AG04449 (cell line): Measurements from ENCODE around the gene TP53AIP1.

Experiments
- CTCF ChIA-PET: fragments of 350-600 bp; formaldehyde crosslinking; extraction: SDS; loops from one replicate; lab custom pipeline; 2021; ENCODE audit warnings: antibody characterized with exemption; lab: Yijun Ruan, JAX
- POLR2A ChIA-PET: fragments of 400-600, 350-600 bp; formaldehyde crosslinking; extraction: SDS; loops from one replicate; lab custom pipeline; 2020; ENCODE audit warnings: antibody characterized with exemption, inconsistent platforms; lab: Yijun Ruan, JAX
- DNase-seq: peaks from one replicate; pipeline ENCODE4 v3.0.0-alpha.2; 2010; ENCODE audit warnings: low read depth, low spot score
- H3K4me3 ChIP-seq: 2 replicates; pipeline ENCODE4 v1.5.1; 2011; ENCODE audit warnings: low read depth, mild to moderate bottlenecking, control low read depth, low read length
- CTCF ChIP-seq: IDR thresholded peaks from one replicate; pipeline ENCODE4 v1.5.1; 2011; ENCODE audit warnings: mild to moderate bottlenecking, moderate library complexity, low read length, control low read depth, inconsistent platforms; ENCODE audit not compliant: insufficient read depth; ENCODE audit errors: missing control alignments

Gene TP53AIP1

GRCh38 chr11:128933481-128934178, 9.0 kb downstream of the TP53AIP1 start:
- DNase-seq = no peak
- ChIA-PET CTCF (interaction anchor here (0.9 to 1.9 kb wide), 4 partner anchors 9 to 50 kb away, joined by 3 to 8 read pairs (median 5); no protein-coding TSS in a partner anchor), POLR2A (interaction anchor here (0.7 kb wide), 1 partner anchor 11 kb away, joined by 3 read pairs; no protein-coding TSS in a partner anchor)
- no peak overlapping the region for H3K4me3 ChIP-seq
- no peak for TF ChIP-seq CTCF

- TF ChIP-seq CTCF = no peak
Observed at GRCh38 chr11:128931668-128932067, 11.0 kb downstream of the TP53AIP1 start.

GRCh38 chr11:128931066-128931465, 11.6 kb downstream of the TP53AIP1 start:
- POLR2A ChIA-PET = no interaction called here
- no peak overlapping the region for H3K4me3 ChIP-seq
- CTCF ChIA-PET = no interaction called here
- DNase-seq = no peak
- no peak for TF ChIP-seq CTCF

More at GRCh38 chr11:128931668-128932067, 11.0 kb downstream of the TP53AIP1 start:
- H3K4me3 ChIP-seq = no peak overlapping the region
- ChIA-PET CTCF (interaction anchor here (0.7 kb wide), 1 partner anchor 25 kb away, joined by 3 read pairs; no protein-coding TSS in a partner anchor), POLR2A (interaction anchor here (0.5 kb wide), 1 partner anchor 1083 kb away, joined by 4 read pairs; no protein-coding TSS in a partner anchor)
- no peak for DNase-seq

GRCh38 chr11:128929991-128930390, 12.7 kb downstream of the TP53AIP1 start:
- POLR2A ChIA-PET = no interaction called here
- no peak for DNase-seq
- TF ChIP-seq CTCF = no peak
- no peak overlapping the region for H3K4me3 ChIP-seq
- CTCF ChIA-PET = interaction anchor here (3.8 kb wide), 1 partner anchor 45 kb away, joined by 14 read pairs; no protein-coding TSS in a partner anchor

GRCh38 chr11:128929468-128929867, 13.2 kb downstream of the TP53AIP1 start:
- ChIA-PET CTCF (interaction anchor here (1.6 to 3.8 kb wide), 2 partner anchors 27 to 44 kb away, joined by 8 to 14 read pairs; no protein-coding TSS in a partner anchor), POLR2A (no interaction called here)
- no peak overlapping the region for H3K4me3 ChIP-seq
- DNase-seq = no peak
- no peak for TF ChIP-seq CTCF

- ChIA-PET CTCF (interaction anchor here (0.7 to 3.8 kb wide), 6 partner anchors 9 to 771 kb away, joined by 3 to 14 read pairs (median 4); no protein-coding TSS in a partner anchor), POLR2A (no interaction called here)
- H3K4me3 ChIP-seq = no peak overlapping the region
- TF ChIP-seq CTCF = no peak
- DNase-seq = no peak
Observed at GRCh38 chr11:128928400-128928799, 14.3 kb downstream of the TP53AIP1 start.
